ENCODE measurements around the gene ESR1. TPM values are rescaled to one million over a fixed set of nuclear protein-coding genes. Genes with fewer than 3 reads are reported as not detected.

ESR1 gene
- polyA plus RNA-seq, 1 of the 3 experiments (the other 2 are of a cell fraction) = under 0.01 TPM

DNA sequence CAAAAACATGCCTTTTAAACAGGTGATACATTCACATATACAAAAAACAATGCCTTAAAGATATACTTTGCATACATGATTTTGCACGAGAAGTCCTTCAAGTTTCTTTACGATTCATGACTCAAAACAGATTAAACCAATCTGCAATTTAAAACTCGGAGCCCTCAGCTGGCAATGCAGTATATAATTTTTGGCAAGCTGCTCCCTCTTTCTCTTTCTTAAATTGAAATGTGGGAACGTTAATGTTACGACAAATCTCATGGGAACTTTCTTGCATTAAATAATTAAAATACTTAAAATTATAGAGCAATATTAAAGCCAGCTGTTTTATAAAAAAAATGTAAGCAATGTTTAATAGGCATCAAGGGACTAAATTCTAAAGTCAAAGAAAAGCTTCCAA lies 334.6 kb downstream of the ESR1 start:
- Histone ChIP-seq H3K27ac (ENCODE audit: low read depth in 2 of 2, low read length in 1 of 2) (no peak overlapping the region), H3F3A (replicated peaks; ENCODE audit: insufficient read depth) (peaks cover 9% of the 10 kb centered on the region), H3K36me3 (replicated peaks in 1 of 2; ENCODE audit: control insufficient read depth in 1 of 2, insufficient read depth in 2 of 2, low read length in 1 of 2) (peaks cover 53 to 63% of the 10 kb centered on the region in 2 experiments), H3K79me2 (ENCODE audit: insufficient read depth) (no peaks in the 10 kb centered on the region), H3K9me2 (no peaks in the 10 kb centered on the region), H3K4me1 (ENCODE audit: control insufficient read depth in 1 of 2, insufficient read depth in 2 of 2, low read depth in 1 of 2, low read length in 1 of 2) (peaks cover 0 to 3% of the 10 kb centered on the region in 2 experiments; a peak in 1 of 4 replicates), H3K4me2 (no peak overlapping the region), H4K20me1 (ENCODE audit: insufficient read depth) (peaks cover 6% of the 10 kb centered on the region), H2AFZ (ENCODE audit: low read depth) (no peak overlapping the region), H3K27me3 (ENCODE audit: insufficient read depth) (no peaks in the 10 kb centered on the region), H3K9ac (no peak overlapping the region), H3K9me3 (no peaks in the 10 kb centered on the region), H3K4me3 (ENCODE audit: low read depth in 2 of 2, low read length in 1 of 2) (no peak overlapping the region)
- ChIA-PET POLR2A (interaction anchor here (0.6 kb wide), 1 partner anchor 31 kb away, joined by 4 read pairs; no protein-coding TSS in a partner anchor), CTCF (interaction anchor here (1.4 to 2.0 kb wide), 2 partner anchors 17 to 377 kb away, joined by 5 to 7 read pairs; no protein-coding TSS in a partner anchor)
- WGBS (ENCODE audit: low lambda C conversion rate) = 56% methylated on average over 5 of the region's 5 CpGs
- DNase-seq = no peak
- TF ChIP-seq, protein P1, sequence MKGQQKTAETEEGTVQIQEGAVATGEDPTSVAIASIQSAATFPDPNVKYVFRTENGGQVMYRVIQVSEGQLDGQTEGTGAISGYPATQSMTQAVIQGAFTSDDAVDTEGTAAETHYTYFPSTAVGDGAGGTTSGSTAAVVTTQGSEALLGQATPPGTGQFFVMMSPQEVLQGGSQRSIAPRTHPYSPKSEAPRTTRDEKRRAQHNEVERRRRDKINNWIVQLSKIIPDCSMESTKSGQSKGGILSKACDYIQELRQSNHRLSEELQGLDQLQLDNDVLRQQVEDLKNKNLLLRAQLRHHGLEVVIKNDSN (IDR thresholded peaks at IDR 0.05; ENCODE audit: borderline replicate concordance, low read depth) = no peak
- TF ChIP-seq, protein P2, sequence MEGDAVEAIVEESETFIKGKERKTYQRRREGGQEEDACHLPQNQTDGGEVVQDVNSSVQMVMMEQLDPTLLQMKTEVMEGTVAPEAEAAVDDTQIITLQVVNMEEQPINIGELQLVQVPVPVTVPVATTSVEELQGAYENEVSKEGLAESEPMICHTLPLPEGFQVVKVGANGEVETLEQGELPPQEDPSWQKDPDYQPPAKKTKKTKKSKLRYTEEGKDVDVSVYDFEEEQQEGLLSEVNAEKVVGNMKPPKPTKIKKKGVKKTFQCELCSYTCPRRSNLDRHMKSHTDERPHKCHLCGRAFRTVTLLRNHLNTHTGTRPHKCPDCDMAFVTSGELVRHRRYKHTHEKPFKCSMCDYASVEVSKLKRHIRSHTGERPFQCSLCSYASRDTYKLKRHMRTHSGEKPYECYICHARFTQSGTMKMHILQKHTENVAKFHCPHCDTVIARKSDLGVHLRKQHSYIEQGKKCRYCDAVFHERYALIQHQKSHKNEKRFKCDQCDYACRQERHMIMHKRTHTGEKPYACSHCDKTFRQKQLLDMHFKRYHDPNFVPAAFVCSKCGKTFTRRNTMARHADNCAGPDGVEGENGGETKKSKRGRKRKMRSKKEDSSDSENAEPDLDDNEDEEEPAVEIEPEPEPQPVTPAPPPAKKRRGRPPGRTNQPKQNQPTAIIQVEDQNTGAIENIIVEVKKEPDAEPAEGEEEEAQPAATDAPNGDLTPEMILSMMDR (IDR thresholded peaks at IDR 0.05) = no peak
- TF ChIP-seq MXI1 (IDR thresholded peaks at IDR 0.05; ENCODE audit: low read depth, low read length) (no peak), GABPA (IDR thresholded peaks at IDR 0.05; ENCODE audit: low read depth) (no peak), EP300 (IDR thresholded peaks at IDR 0.05; ENCODE audit: borderline replicate concordance in 1 of 2, low read depth in 1 of 2, low read length in 1 of 2) (no peak), RCOR1 (IDR thresholded peaks at IDR 0.05; ENCODE audit: low read length) (no peak), USF2 (IDR thresholded peaks at IDR 0.05; ENCODE audit: borderline replicate concordance, low read depth, low read length) (no peak)

DNA sequence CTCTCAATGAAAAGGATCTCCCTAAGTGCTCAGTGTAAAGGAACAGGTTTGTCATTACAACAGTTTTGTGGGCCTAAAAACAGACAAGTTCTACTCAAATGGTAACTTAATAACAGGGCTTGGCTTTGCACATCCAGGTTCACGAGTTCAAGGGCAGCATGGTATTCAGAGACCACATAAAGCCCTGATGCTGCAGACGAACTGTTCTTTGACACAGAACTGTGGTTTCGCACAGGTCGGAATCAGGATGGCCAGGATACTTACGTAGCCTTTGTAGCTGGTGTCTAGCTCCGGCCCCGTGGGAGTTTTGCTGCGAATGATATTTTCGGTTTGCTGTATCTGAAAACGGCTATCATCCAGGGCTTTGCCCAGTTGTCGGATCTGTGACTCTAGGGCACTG lies 335.9 kb downstream of the ESR1 start:
- POLR2A ChIA-PET = no interaction called here
- H3K9ac ChIP-seq = no peak overlapping the region
- TF ChIP-seq CHD2 (IDR thresholded peaks at IDR 0.05; ENCODE audit: low read length, partially characterized antibody) = no peak
- no peak for TF ChIP-seq NRF1 (IDR thresholded peaks at IDR 0.05; ENCODE audit: low read depth, low read length)
- TF ChIP-seq TCF12 (IDR thresholded peaks at IDR 0.05) = no peak
- TF ChIP-seq NFIC (IDR thresholded peaks at IDR 0.05; ENCODE audit: borderline replicate concordance) = no peak
- TF ChIP-seq FOXM1 (IDR thresholded peaks at IDR 0.05; ENCODE audit: low read depth) = no peak
- TF ChIP-seq POLR2AphosphoS5 (IDR thresholded peaks at IDR 0.05; ENCODE audit: low read depth, low read length) = no peak
- TF ChIP-seq REST (IDR thresholded peaks at IDR 0.05; ENCODE audit: low read depth, low read length) = no peak
- TF ChIP-seq, protein P3, sequence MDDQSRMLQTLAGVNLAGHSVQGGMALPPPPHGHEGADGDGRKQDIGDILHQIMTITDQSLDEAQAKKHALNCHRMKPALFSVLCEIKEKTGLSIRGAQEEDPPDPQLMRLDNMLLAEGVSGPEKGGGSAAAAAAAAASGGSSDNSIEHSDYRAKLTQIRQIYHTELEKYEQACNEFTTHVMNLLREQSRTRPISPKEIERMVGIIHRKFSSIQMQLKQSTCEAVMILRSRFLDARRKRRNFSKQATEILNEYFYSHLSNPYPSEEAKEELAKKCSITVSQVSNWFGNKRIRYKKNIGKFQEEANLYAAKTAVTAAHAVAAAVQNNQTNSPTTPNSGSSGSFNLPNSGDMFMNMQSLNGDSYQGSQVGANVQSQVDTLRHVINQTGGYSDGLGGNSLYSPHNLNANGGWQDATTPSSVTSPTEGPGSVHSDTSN (IDR thresholded peaks at IDR 0.05) = no peak
- no peak for TF ChIP-seq RFX5 (IDR thresholded peaks at IDR 0.05; ENCODE audit: low read length)
- TF ChIP-seq SMC3 (IDR thresholded peaks at IDR 0.05; ENCODE audit: low read depth, low read length) = no peak
- TF ChIP-seq RXRA (IDR thresholded peaks at IDR 0.05; ENCODE audit: borderline replicate concordance, low read depth) = no peak
- TF ChIP-seq YY1 (IDR thresholded peaks at IDR 0.05; ENCODE audit: low read depth) = no peak
- TF ChIP-seq ELF1 (IDR thresholded peaks at IDR 0.05) = no peak
- TF ChIP-seq RCOR1 (IDR thresholded peaks at IDR 0.05; ENCODE audit: low read length) = no peak
- TF ChIP-seq FOXJ3 (CRISPR knock-in tag; IDR thresholded peaks at IDR 0.05) = no peak

More for the DNA sequence above, 335.9 kb downstream of the ESR1 start:
- peaks cover 21% of the 10 kb centered on the region for H3F3A ChIP-seq (replicated peaks; ENCODE audit: insufficient read depth)
- H4K20me1 ChIP-seq (ENCODE audit: insufficient read depth) = peaks cover 8% of the 10 kb centered on the region
- DNase-seq = no peak
- no peaks in the 10 kb centered on the region for H3K79me2 ChIP-seq (ENCODE audit: insufficient read depth)
- H3K9me2 ChIP-seq = no peaks in the 10 kb centered on the region
- CTCF ChIA-PET = interaction anchor here (2.8 kb wide), 1 partner anchor 18 kb away, joined by 10 read pairs; no protein-coding TSS in a partner anchor
- no peak overlapping the region for H3K4me3 ChIP-seq (ENCODE audit: low read depth in 2 of 2, low read length in 1 of 2)
- H3K27me3 ChIP-seq (ENCODE audit: insufficient read depth) = no peaks in the 10 kb centered on the region
- H3K4me2 ChIP-seq = no peak overlapping the region
- WGBS (ENCODE audit: low lambda C conversion rate) = 92% methylated on average over 6 of the region's 11 CpGs
- peaks cover 0 to 3% of the 10 kb centered on the region in 2 experiments; a peak in 1 of 4 replicates for H3K4me1 ChIP-seq (ENCODE audit: control insufficient read depth in 1 of 2, insufficient read depth in 2 of 2, low read depth in 1 of 2, low read length in 1 of 2)
- no peak overlapping the region for H2AFZ ChIP-seq (ENCODE audit: low read depth)
- H3K36me3 ChIP-seq (replicated peaks in 1 of 2; ENCODE audit: control insufficient read depth in 1 of 2, insufficient read depth in 2 of 2, low read length in 1 of 2) = peaks cover 53 to 55% of the 10 kb centered on the region in 2 experiments
- no peaks in the 10 kb centered on the region for H3K9me3 ChIP-seq
- no peak overlapping the region for H3K27ac ChIP-seq (ENCODE audit: low read depth in 2 of 2, low read length in 1 of 2)

Data from SK-N-SH (cell line).